Stimulated activated CD4-positive, alpha-beta T cell treated with anti-CD3 and anti-CD28 coated beads, Interleukin-1b, Interleukin-23, amount 100 ng/mL, for 1 hour (primary cell): ENCODE measurements around the gene NDUFA6.
A peak's percentile ranks its signal among the peaks of the same experiment; 100 is the strongest.
"Not testable (repeated sequence)": the region's sequence is repeated elsewhere in the genome, so short reads cannot be mapped to it uniquely, and the experiment has no call there.

Experiments used
- DNase-seq, 2 donors: peaks; one replicate each; pipeline ENCODE4 v3.0.0-alpha.2; 2020; ENCODE audit warnings: low read depth in 2 of 2

Gene NDUFA6

DNA sequence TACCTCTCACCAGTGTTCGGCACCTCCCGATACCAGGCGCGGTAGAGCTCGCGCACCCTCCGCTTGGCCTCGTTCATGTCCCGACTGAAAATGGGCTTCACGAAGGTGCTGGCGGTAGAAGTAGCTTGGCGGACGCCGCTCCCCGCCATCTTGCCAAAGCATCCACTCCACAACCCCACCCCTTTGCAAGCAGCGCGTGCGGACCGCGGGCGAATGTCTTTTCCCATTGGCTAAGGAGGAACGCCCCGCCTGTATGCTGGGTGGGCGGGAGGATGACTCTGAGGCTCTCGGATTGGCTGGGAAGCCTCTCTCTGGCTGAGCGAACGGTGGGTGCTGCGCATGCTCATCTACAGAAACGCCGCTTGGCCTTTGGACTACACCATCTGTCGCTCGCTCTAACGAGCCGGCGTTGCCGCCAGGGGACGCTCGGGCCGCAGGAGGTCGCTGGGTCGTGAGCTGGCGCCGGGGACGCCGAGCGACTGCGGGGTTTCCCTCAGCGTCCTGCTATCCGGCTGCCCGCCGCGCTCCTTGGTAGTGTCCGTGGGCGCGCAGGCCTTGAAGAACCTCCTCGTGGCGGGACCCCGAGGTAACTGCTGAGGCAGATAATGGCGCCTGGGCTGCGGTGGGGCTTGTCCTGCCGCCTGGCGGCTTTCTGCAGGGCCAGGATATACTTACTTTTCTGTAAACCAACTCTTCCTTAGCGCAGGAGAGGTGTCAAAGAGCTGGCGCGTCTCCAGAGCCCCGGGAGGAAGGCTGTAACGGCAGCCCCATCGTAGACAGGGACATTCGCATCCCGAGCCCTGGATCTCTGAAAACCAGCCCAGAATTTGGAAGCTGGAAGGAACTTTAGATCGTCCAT, at the start of gene NDUFA6:
Gene NDUFA6, minus strand, starts transcription at position 177 of the 859 bp plus-strand sequence. Its CDS starts 28 bp downstream, at position 149.
- DNase-seq, result peak; percentile 91 to 98

DNA sequence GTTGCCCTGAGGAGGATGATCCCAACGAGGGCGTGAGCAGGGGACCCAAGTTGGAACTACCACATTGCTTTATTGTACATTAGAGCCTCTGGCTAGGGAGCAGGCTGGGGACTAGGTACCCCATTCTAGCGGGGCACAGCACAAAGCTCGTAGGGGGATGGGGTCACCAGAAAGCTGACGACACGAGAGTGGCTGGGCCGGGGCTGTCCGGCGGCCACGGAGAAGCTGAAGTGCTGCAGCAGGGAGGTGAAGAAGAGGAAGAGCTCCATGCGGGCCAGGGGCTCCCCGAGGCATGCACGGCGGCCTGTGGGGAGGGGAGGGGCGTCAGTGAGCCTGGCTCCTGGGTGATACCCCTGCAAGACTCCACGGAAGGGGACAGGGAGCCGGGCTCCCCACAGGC, 49.6 kb upstream of the NDUFA6 start:
- not testable (repeated sequence) for DNase-seq

DNA sequence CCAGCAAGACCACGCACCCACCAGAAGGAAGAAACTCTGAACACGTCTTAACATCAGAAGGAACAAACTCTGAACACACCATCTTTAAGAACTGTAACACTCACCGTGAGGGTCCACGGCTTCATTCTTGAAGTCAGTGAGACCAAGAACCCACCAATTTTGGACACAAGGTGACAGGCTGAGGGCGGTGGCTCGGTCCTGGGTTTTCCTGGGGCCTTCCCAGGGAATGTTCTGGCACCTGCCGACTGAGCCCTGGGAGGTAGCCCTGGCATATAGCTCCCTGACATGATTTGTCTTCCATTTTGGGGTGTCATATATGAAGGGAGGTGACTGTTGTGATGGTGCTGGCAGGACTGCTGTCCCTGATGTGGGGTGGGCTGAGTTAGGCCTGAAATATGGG, 48.9 kb upstream of the NDUFA6 start:
- DNase-seq, result not testable (repeated sequence)

DNA sequence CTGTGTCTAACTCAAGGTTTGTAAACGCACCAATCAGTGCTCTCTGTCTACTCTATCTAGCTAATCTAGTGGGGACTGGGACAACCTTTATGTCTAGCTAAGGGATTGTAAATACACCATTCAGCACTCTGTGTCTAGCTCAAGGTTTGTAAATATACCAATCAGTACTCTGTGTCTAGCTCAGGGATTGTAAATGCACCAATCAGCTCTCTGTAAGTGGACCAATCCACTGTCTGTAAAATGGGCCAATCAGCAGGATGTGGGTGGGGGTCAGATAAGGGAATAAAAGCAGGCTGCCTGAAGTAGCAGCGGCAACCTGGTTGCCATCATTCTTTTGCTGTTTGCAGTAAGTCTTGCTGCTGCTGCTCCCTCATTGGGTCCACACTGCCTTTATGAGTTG, 48.4 kb upstream of the NDUFA6 start:
- DNase-seq, result no peak

DNA sequence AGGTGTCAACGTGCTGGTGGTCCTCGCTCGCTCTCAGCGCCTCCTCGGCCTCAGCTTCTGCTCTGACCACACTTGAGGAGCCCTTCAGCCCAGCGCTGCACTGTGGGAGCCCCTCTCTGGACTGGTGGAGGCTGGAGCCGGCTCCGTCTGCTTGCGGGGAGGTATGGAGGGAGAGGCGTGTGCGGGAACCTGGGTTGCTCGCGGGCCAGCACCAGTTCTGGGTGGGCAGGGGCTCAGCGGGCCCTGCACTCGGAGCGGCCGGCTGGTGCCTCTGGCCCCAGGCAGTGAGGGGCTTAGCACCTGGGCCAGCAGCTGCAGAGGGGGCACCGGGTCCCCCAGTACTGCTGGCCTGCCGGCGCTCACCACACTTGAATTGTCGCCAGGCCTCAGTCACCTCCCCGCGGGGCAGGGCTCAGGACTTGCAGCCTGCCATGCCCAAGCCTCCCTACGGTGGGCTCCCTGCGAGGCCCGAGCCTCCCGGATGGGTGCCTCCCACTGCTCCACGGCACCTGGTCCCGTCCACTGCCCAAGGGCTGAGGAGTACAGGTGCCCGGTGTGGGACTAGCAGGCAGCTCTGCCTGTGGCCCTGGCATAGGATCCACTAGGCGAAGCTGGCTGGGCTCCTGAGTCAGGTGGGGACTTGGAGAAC, 47.7 kb upstream of the NDUFA6 start:
- no peak for DNase-seq

DNA sequence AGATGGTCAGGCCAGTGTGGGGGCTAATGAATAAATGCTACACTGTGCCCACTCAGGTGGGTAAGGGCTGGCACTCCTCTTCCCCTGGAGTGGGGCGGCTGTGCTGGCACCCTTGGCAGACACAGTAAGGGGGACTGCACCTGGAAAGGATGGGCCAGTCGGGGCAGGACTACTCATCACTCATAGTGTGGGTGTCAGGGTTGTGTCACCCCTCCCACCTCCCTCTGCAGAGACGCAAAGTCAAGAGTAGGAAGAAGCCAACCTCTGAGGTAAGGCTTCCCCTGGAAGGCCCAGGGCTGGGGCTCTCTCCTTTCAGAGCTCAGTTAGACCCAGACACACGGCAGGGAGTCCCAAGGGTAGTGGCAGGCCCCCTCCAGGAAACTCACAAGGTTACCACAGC, 45.1 kb upstream of the NDUFA6 start:
- DNase-seq, result not testable (repeated sequence)

DNA sequence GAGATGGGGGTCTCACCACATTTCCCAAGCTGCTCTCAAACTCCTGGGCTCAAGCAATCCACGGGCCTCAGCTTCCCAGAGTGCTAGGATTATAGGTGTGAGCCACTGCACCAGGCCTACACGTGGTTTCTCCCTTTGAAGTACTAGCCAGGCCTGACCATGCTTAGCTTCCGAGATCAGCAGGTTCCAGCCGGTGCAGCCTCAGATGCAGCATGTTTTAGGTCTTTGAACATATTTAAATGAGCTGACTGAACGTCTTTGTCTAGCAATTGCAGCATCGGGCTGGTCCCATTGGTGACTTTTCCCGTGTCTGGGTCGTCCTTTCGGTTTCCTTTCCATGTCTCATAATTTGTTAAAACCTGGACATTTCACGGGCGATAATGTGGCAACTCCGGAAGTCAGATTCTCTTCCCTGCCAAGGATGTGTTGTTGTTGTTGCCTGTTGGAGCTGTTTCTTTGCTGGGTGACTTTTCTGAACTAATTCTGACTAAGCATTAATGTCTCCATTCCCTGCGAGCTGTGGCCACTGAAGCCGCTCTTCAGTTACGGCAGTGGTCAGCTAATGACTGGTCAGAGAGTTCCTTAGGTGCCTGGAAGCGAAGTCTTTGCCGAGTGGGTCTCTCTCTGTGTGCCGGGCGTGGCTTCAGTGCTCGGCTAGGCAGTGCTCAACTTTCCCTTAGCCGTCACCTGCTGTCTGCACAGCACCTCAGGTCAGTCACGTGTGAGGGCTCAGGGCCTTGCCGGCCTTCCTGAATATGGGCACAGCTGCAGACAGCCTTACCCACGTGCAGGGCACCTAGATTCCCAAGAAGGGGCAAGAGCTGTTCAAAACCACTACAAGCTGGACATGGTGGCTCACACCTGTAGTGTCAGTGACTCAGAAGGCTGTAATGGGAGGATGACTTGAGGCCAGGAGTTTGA, 43.8 kb upstream of the NDUFA6 start:
- DNase-seq, result no peak

DNA sequence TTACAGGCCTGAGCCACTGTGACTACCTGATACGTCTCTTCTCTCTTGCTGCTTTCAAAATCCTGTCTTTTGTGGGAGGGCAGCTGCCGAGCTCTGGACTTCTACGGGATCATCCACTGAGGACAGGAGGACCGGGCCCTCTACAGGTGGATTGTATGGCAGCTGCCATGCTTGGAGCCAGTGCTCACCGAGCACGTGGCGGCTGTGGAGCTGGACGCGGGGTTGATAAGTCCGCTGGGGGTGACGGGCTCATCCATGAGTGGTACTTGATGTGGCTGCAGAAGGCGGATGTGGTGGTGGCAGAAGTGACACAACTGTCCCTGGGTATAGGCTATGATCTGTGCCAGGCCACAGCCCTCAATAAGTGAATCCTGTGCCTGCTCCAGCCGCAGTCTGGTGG, 41.9 kb upstream of the NDUFA6 start:
- no peak for DNase-seq

DNA sequence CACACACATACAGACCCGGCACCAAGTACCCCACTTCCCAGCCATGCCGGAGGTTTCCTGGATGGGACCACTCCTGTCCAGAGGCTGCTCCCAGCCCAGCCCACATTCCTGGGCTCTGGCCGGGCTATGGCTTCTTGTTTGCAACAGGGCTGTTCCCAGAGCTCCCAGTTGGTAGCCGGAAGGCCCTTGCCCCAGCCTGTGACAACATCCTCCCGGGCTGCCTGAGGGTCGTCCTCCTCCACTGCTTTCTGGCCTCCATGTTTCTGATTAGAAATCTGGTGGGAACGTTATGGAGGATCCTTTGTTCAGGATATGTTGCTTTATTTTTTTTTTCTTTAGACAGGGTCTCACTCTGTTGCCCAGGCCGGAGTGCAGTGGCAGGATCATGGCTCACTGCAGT, 41.0 kb upstream of the NDUFA6 start:
- DNase-seq, result no peak

DNA sequence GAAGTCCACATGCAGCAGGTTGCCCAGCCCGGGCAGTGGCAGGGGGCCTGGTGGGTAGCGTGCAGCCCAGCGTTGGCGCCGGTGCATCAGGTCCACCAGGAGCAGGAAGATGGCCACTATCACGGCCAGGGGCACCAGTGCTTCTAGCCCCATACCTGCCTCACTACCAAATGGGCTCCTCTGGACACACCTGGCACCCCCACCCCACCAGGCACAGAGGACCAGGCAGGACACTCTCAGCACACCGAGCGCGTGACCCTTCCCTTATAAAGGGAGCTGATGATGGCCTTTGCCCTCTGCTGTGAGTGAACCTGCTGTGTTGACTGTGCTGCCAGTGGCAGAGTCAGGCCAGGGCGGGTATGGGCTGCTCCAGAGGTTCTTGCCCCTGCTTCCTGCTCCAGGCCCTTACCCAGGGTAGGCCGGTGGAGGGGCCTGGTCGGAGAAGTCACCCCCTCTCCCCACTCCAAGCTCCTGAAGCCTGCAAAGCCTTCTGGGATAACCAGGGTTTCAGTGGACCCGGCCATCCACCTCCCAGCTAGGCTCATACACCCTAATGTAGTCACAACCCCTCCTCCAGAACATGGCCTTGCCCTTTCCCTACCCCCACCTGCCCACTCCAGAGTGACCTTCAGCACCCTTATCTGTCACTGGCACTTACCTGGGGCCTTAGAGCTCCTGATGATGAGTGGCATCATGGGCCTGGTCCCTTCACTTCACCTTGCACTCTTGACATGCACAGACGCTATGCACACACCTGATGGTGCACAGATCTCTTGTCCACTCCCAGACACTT, 40.3 kb upstream of the NDUFA6 start, which contains the start of gene CYP2D6:
Gene CYP2D6, minus strand, starts transcription at position 172 of the 793 bp plus-strand sequence. Its CDS starts 19 bp downstream, at position 153.
- DNase-seq, result not testable (repeated sequence)

DNA sequence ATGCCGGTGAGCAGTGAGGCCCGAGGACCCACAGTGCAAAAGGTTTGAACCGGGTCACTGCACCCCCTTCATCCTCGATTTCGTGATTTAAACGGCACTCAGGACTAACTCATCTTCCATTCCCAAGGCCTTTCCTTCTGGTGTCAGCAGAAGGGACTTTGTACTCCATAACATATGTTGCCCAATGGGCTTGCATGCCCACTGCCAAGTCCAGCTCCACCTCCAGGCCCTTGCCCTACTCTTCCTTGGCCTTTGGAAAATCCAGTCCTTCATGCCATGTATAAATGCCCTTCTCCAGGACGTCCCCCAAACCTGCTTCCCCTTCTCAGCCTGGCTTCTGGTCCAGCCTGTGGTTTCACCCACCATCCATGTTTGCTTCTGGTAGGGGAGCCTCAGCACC, 39.6 kb upstream of the NDUFA6 start:
- not testable (repeated sequence) for DNase-seq

DNA sequence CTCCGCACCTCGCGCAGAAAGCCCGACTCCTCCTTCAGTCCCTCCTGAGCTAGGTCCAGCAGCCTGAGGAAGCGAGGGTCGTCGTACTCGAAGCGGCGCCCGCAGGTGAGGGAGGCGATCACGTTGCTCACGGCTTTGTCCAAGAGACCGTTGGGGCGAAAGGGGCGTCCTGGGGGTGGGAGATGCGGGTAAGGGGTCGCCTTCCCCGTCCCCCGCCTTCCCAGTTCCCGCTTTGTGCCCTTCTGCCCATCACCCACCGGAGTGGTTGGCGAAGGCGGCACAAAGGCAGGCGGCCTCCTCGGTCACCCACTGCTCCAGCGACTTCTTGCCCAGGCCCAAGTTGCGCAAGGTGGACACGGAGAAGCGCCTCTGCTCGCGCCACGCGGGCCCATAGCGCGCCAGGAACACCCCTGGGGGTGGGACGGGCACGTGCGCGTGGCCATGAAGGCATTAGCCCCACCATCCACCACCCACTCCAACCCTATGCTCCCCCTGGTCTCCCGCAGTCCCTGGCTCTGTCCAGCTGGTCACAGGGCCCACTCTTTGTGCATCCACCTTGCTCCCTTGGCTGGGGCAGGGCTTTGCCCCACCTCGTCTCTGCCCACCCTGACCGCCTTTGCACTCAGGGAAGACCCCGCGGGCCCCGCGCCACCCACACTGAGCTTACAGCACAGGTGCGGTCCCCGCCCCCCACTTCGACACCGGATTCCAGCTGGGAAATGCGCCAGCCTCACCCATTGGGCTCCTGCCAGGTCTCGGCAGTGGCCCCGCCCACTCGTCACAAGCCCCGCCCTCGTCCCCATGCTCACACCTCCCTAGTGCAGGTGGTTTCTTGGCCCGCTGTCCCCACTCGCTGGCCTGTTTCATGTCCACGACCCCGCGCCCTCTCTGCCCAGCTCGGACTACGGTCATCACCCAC, 38.5 kb upstream of the NDUFA6 start:
- not testable (repeated sequence) for DNase-seq

DNA sequence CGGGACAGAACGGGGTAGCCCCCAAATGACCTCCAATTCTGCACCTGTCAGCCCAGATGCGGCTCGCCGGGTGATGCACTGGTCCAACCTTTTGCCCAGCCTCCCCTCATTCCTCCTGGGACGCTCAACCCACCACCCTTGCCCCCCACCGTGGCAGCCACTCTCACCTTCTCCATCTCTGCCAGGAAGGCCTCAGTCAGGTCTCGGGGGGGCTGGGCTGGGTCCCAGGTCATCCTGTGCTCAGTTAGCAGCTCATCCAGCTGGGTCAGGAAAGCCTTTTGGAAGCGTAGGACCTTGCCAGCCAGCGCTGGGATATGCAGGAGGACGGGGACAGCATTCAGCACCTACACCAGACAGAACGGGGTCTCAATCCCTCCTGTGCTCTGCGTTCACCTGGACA, 37.4 kb upstream of the NDUFA6 start:
- DNase-seq, result not testable (repeated sequence)

DNA sequence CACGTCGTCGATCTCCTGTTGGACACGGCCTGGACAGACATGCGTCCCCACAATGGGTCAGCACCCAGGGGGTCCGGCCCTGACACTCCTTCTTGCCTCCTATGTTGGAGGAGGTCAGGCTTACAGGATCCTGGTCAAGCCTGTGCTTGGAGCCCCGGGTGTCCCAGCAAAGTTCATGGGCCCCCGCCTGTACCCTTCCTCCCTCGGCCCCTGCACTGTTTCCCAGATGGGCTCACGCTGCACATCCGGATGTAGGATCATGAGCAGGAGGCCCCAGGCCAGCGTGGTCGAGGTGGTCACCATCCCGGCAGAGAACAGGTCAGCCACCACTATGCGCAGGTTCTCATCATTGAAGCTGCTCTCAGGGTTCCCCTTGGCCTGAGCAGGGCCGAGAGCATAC, 37.0 kb upstream of the NDUFA6 start:
- no peak for DNase-seq

DNA sequence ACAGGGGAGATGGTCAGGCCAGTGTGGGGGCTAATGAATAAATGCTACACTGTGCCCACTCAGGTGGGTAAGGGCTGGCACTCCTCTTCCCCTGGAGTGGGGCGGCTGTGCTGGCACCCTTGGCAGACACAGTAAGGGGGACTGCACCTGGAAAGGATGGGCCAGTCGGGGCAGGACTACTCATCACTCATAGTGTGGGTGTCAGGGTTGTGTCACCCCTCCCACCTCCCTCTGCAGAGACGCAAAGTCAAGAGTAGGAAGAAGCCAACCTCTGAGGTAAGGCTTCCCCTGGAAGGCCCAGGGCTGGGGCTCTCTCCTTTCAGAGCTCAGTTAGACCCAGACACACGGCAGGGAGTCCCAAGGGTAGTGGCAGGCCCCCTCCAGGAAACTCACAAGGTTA, 33.0 kb upstream of the NDUFA6 start:
- DNase-seq, result not testable (repeated sequence)

DNA sequence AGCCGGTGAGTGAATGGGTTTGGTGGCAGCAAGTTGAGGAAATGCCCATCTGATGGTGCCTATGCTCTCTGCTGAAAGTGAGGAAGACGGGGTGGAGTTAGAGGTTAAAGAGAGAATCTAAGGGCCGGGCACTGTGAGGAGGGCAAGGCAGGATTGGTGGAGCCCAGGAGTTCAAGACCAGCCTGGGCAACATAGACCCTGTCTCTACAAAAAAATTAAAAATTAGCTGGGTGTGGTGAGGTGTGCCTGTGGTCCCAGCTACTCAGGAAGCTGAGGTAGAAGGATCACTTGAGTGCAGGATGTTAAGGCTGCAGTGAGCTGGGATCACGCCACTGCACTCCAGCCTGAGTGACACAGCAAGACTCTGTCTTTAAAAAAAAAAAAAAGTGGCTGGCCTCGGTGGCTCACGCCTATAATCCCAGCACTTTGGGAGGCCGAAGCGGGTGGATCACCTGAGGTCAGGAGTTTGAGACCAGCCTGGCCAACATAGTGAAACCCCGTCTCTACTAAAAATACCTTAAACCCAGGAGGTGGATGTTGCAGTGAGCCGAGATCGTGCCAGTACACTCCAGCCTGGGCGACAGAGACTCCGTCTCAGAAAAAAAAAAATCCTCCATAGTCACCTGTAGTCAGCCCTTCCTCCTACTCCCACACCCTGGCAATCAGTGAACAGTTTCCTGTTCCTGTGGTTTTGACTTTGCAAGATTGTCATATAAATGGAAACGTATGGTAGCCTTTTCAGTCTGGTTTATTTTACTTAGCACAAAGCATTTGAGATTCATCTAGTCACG, 29.9 kb upstream of the NDUFA6 start:
- not testable (repeated sequence) for DNase-seq

DNA sequence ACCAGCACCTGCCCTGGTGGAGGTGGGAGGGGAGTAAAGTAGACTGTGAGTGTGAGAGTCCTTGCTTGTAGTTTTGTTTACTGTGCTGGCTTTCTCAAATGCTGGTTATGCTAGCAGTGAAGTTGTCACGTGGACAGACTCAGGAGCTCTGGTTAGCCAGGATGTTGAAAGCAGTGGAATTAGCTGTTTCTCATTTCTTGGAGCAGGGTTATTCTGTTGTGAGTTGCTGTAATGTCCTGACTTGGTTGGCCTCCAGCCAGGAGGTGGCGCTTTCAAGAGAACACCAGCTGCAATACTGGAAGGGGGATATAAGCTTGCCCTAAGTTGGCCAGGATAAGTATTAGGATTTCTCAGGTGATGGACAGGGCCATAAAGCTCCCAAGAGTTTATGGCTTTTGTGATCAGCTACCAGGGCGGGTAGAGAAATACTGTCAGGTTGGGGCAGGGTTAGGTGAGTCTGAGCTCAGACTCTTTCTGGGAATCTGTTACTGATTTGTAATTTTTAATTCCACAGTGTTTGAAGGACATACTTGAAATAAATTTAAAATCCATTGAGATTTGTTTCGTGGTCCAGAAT, 26.4 kb upstream of the NDUFA6 start:
- no peak for DNase-seq

DNA sequence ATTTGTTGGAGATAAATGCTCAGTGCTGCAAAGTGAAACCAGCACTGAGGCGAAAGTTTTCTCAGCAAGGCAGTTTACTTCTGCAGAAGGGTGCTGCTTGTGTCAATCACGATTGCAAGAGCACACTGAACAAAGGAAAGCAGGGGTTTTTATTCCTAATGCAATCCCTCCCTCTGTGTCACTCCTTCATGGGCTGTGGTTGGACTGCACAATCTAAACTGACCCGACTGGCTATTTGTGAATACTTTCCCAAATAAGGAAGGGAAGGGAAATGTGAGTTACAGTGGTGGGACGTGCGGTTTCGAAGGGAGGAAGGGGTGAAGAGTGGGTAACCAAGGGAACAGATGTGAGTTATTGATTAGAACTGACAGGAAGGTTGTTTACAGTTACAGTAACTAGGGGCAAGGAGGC, 24.9 kb upstream of the NDUFA6 start:
- not testable (repeated sequence) for DNase-seq

DNA sequence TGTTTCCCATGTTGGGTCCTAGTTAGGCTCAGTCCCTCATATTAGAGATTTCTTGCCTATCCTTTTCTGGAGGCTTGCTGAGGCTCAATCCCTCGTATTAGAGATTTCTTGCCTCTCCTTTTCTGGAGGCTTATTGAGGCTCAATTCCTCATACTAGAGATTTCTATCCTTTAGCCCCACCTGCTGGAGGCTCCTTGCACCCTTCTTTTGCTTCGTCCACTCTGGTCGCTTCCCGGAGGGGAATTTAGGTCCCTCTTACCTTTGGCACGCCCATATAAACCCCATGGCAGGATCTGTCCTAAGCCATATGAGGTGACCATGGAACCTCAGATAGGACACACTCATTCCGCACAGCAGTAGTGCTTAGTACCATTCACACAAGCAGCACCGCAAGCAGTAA, 24.1 kb upstream of the NDUFA6 start:
- DNase-seq, result no peak
